Neural crest cell (in vitro differentiated cells): ENCODE measurements around the gene ARL4A. TPM values are rescaled to one million over a fixed set of nuclear protein-coding genes. Genes with fewer than 3 reads are reported as not detected.

Experiments used
- DNase-seq: peaks from one replicate; pipeline ENCODE4 v3.0.0; 2021; ENCODE audit warnings: low read depth, mixed read lengths, low spot score
- H3K27ac Mint-ChIP-seq: one replicate; pipeline ENCODE4 v1.8.0; 2021; ENCODE audit warnings: mild to moderate bottlenecking, mixed read lengths; ENCODE audit not compliant: unreplicated experiment
- H3K27me3 Mint-ChIP-seq: 2 replicates; pipeline ENCODE4 v1.8.0; 2021; ENCODE audit warnings: low read depth, mild to moderate bottlenecking, mixed read lengths
- H3K36me3 Mint-ChIP-seq: 2 replicates; pipeline ENCODE4 v1.8.0; 2021; ENCODE audit warnings: low read depth, mild to moderate bottlenecking, mixed read lengths
- H3K4me1 Mint-ChIP-seq: 2 replicates; pipeline ENCODE4 v1.8.0; 2021; ENCODE audit warnings: mixed read lengths
- H3K4me3 Mint-ChIP-seq: one replicate; pipeline ENCODE4 v1.8.0; 2021; ENCODE audit warnings: mild to moderate bottlenecking, mixed read lengths
- H3K9me3 Mint-ChIP-seq: 2 replicates; pipeline ENCODE4 v1.8.0; 2021; ENCODE audit warnings: mixed read lengths
- CTCF ChIP-seq: fragments of 200-600 bp; sonication (generic); conservative IDR thresholded peaks from 2 replicates; pipeline ENCODE4 v1.5.0; 2021; ENCODE audit warnings: antibody characterized with exemption, mild to moderate bottlenecking
- total RNA-seq: library from RNA; stranded (reverse); gene quantifications from 2 replicates; pipeline ENCODE4 v1.2.1, GENCODE V29; 2021

Gene ARL4A
- total RNA-seq, 1 donor from 2014 or later: 71.1 TPM

- Mint-ChIP-seq H3K27ac (no peak overlapping the region), H3K9me3 (peaks cover 2% of the 10 kb centered on the region), H3K4me3 (no peak overlapping the region), H3K4me1 (peaks cover 34% of the 10 kb centered on the region), H3K36me3 (no peaks in the 10 kb centered on the region), H3K27me3 (no peaks in the 10 kb centered on the region)
- TF ChIP-seq CTCF: no peak
- no peak for DNase-seq
Observed at GRCh38 chr7:12708314-12708713, 20.9 kb downstream of the ARL4A start.

- no peak for TF ChIP-seq CTCF
- H3K36me3 Mint-ChIP-seq: no peaks in the 10 kb centered on the region
- H3K4me1 Mint-ChIP-seq: peaks cover 49% of the 10 kb centered on the region
- H3K27me3 Mint-ChIP-seq: no peaks in the 10 kb centered on the region
- H3K4me3 Mint-ChIP-seq: peak overlapping the region; percentile 22
- DNase-seq: no peak
- no peak overlapping the region for H3K27ac Mint-ChIP-seq
- H3K9me3 Mint-ChIP-seq: peaks cover 2% of the 10 kb centered on the region
Observed at GRCh38 chr7:12709726-12710502, 22.5 kb downstream of the ARL4A start.

- no peaks in the 10 kb centered on the region for H3K27me3 Mint-ChIP-seq
- no peak for DNase-seq
- H3K4me1 Mint-ChIP-seq: peaks cover 61% of the 10 kb centered on the region
- no peak overlapping the region for H3K4me3 Mint-ChIP-seq
- no peaks in the 10 kb centered on the region for H3K36me3 Mint-ChIP-seq
- no peak overlapping the region for H3K27ac Mint-ChIP-seq
- no peak for TF ChIP-seq CTCF
- H3K9me3 Mint-ChIP-seq: no peaks in the 10 kb centered on the region
Observed at GRCh38 chr7:12711124-12711523, 23.7 kb downstream of the ARL4A start.

GRCh38 chr7:12712236-12712635 is 24.8 kb downstream of the ARL4A start:
- H3K36me3 Mint-ChIP-seq: no peaks in the 10 kb centered on the region
- TF ChIP-seq CTCF: no peak
- DNase-seq: no peak
- peaks cover 64% of the 10 kb centered on the region for H3K4me1 Mint-ChIP-seq
- no peak overlapping the region for H3K4me3 Mint-ChIP-seq
- H3K27ac Mint-ChIP-seq: no peak overlapping the region
- no peaks in the 10 kb centered on the region for H3K27me3 Mint-ChIP-seq
- H3K9me3 Mint-ChIP-seq: no peaks in the 10 kb centered on the region

GRCh38 chr7:12713625-12714378 is 26.4 kb downstream of the ARL4A start:
- peak overlapping the region; percentile 8 for H3K4me3 Mint-ChIP-seq
- H3K27me3 Mint-ChIP-seq: no peaks in the 10 kb centered on the region
- H3K9me3 Mint-ChIP-seq: no peaks in the 10 kb centered on the region
- H3K27ac Mint-ChIP-seq: peak overlapping the region; percentile 76
- H3K4me1 Mint-ChIP-seq: peaks cover 60% of the 10 kb centered on the region
- DNase-seq: no peak
- TF ChIP-seq CTCF: no peak
- H3K36me3 Mint-ChIP-seq: no peaks in the 10 kb centered on the region
